GM23248 (cell line): ENCODE data around the gene LRRTM1.

Experiments
- EZH2 ChIP-seq: fragments of 200-600 bp; sonication (generic); IDR thresholded peaks from 2 replicates; pipeline ENCODE4 v1.6.1; 2018; ENCODE audit warnings: antibody characterized with exemption, mild to moderate bottlenecking; ENCODE audit not compliant: insufficient read depth, poor library complexity, severe bottlenecking
- EZH2phosphoT487 ChIP-seq: fragments of 200-600 bp; sonication (generic); IDR thresholded peaks from 2 replicates; pipeline ENCODE4 v1.6.1; 2018; ENCODE audit warnings: antibody characterized with exemption, moderate library complexity, mild to moderate bottlenecking, low read depth; ENCODE audit not compliant: insufficient read depth

DNA sequence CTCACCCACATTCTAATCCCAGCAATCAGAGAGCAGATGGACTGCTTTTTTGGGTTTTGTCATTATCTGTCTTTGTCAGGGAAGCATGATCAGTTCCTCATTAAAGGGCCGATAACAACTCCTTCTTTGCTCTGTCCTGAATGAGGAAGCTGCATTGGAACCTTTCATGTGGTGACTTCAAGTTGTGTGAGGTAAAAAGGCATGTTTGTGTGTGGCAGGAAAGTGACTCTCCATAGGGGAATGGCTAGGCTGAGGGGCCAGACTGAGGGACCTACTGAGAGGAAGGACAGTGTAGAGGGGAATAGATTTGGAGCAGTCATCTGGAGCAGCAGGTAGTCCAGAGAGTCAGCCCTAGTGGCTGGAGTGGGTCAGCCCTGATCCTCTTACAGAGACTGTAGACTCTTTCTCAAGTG, 23.6 kb upstream of the LRRTM1 start:
- no peak for TF ChIP-seq EZH2
- no peak for TF ChIP-seq EZH2phosphoT487
